Astrocyte (in vitro differentiated cells and primary cell): ENCODE data around the gene LAMA4. TPM values are rescaled to one million over a fixed set of nuclear protein-coding genes. Genes with fewer than 3 reads are reported as not detected.

Source experiments
- DNase-seq: peaks from one replicate; pipeline ENCODE4 v3.0.0-alpha.2; 2010; ENCODE audit warnings: low read depth
- FAIRE-seq: peaks from 2 replicates; lab custom pipeline; 2011; peaks lifted over from hg19 to GRCh38; lab: Jason Lieb, UNC
- H2AFZ ChIP-seq: 2 replicates; pipeline ENCODE4 v1.6.0; 2012; ENCODE audit warnings: low read depth, low read length, inconsistent platforms
- H3K27ac ChIP-seq: 2 replicates; pipeline ENCODE4 v1.5.1; 2011; ENCODE audit warnings: low read depth, low read length, inconsistent platforms
- H3K27me3 ChIP-seq: 2 replicates; pipeline ENCODE4 v1.6.0; 2011; ENCODE audit warnings: low read length, inconsistent platforms; ENCODE audit not compliant: insufficient read depth
- H3K36me3 ChIP-seq: 2 replicates; pipeline ENCODE4 v1.5.1; 2011; ENCODE audit warnings: low read length, inconsistent platforms; ENCODE audit not compliant: insufficient read depth
- H3K4me1 ChIP-seq: 2 replicates; pipeline ENCODE4 v1.5.1; 2011; ENCODE audit warnings: low read length, inconsistent platforms; ENCODE audit not compliant: insufficient read depth
- H3K4me2 ChIP-seq: 2 replicates; pipeline ENCODE4 v1.6.0; 2012; ENCODE audit warnings: low read length, inconsistent platforms
- H3K4me3 ChIP-seq: 2 replicates; pipeline ENCODE4 v1.5.1; 2011; ENCODE audit warnings: low read depth, mild to moderate bottlenecking, low read length, inconsistent platforms; ENCODE audit not compliant: insufficient read depth
- H3K79me2 ChIP-seq: 2 replicates; pipeline ENCODE4 v1.6.0; 2012; ENCODE audit warnings: mild to moderate bottlenecking, low read length, inconsistent platforms; ENCODE audit not compliant: insufficient read depth
- H3K9ac ChIP-seq: 2 replicates; pipeline ENCODE4 v1.6.0; 2012; ENCODE audit warnings: mild to moderate bottlenecking, low read length, inconsistent platforms
- H3K9me3 ChIP-seq: 2 replicates; pipeline ENCODE4 v1.5.1; 2012; ENCODE audit warnings: low read depth, mild to moderate bottlenecking, low read length, inconsistent platforms; ENCODE audit not compliant: insufficient read depth
- H4K20me1 ChIP-seq: 2 replicates; pipeline ENCODE4 v1.6.0; 2012; ENCODE audit warnings: low read length, inconsistent platforms; ENCODE audit not compliant: insufficient read depth
- H3K27ac Mint-ChIP-seq: one replicate; pipeline ENCODE4 v1.8.0; 2021; ENCODE audit warnings: mild to moderate bottlenecking, mixed read lengths; ENCODE audit not compliant: unreplicated experiment
- H3K27me3 Mint-ChIP-seq: one replicate; pipeline ENCODE4 v1.8.0; 2021; ENCODE audit warnings: low read depth, mixed read lengths; ENCODE audit not compliant: unreplicated experiment
- H3K36me3 Mint-ChIP-seq: one replicate; pipeline ENCODE4 v1.8.0; 2021; ENCODE audit warnings: low read depth, mixed read lengths; ENCODE audit not compliant: unreplicated experiment
- H3K4me1 Mint-ChIP-seq: one replicate; pipeline ENCODE4 v1.8.0; 2021; ENCODE audit warnings: low read depth, mixed read lengths; ENCODE audit not compliant: unreplicated experiment
- H3K4me3 Mint-ChIP-seq: one replicate; pipeline ENCODE4 v1.8.0; 2021; ENCODE audit warnings: mild to moderate bottlenecking, moderate library complexity, mixed read lengths; ENCODE audit not compliant: unreplicated experiment
- H3K9me3 Mint-ChIP-seq: one replicate; pipeline ENCODE4 v1.8.0; 2021; ENCODE audit warnings: mild to moderate bottlenecking, mixed read lengths; ENCODE audit not compliant: unreplicated experiment
- CTCF ChIP-seq: IDR thresholded peaks from 2 replicates; pipeline ENCODE4 v1.5.1; 2011; ENCODE audit warnings: low read depth, mild to moderate bottlenecking, inconsistent platforms, low read length, moderate library complexity; ENCODE audit not compliant: insufficient read depth
- EZH2 ChIP-seq: IDR thresholded peaks from 2 replicates; pipeline ENCODE4 v1.6.1; 2012; ENCODE audit warnings: mild to moderate bottlenecking, low read length, inconsistent platforms; ENCODE audit not compliant: insufficient read depth
- total RNA-seq: library from RNA; stranded (reverse); gene quantifications from 2 replicates; pipeline ENCODE4 v1.2.1, GENCODE V29; 2021

LAMA4 gene
- total RNA-seq, 1 donor from 2014 or later, result 2.0 TPM

GRCh38 chr6:112087136-112087911 lies 167.0 kb downstream of the LAMA4 start, which contains the start of the genes FAM229B and TUBE1:
TSS of gene FAM229B (plus strand) at chr6:112087591. CDS start at chr6:112099284, 11,693 bp downstream.
TSS of gene TUBE1 (minus strand) at chr6:112087482. CDS start at chr6:112087434, 48 bp downstream.
- H3K4me2 ChIP-seq, result peak within 1 kb of the TSS; percentile 93
- H3K36me3 ChIP-seq, result no peaks in the 10 kb centered on the region
- no peak for TF ChIP-seq CTCF
- no peak for TF ChIP-seq EZH2
- FAIRE-seq (peak; percentile 50), DNase-seq (peak; percentile 99)
- Mint-ChIP-seq H3K9me3 (no peaks in the 10 kb centered on the region), H3K4me3 (no peak within 1 kb of the TSS), H3K4me1 (peaks cover 3% of the 10 kb centered on the region), H3K27me3 (no peaks in the 10 kb centered on the region), H3K36me3 (peaks cover 5% of the 10 kb centered on the region), H3K27ac (no peak within 1 kb of the TSS)
- no peaks in the 10 kb centered on the region for H4K20me1 ChIP-seq
- H3K79me2 ChIP-seq, result no peaks in the 10 kb centered on the region
- H3K4me3 ChIP-seq, result peak within 1 kb of the TSS; percentile 87
- peak within 1 kb of the TSS; percentile 80 for H2AFZ ChIP-seq
- H3K27ac ChIP-seq, result peak within 1 kb of the TSS; percentile 81
- H3K27me3 ChIP-seq, result no peaks in the 10 kb centered on the region
- H3K9ac ChIP-seq, result peak within 1 kb of the TSS; percentile 90
- H3K9me3 ChIP-seq, result no peaks in the 10 kb centered on the region
- peaks cover 3% of the 10 kb centered on the region for H3K4me1 ChIP-seq

- H3K4me2 ChIP-seq, result peak overlapping the region; percentile 93
- no peaks in the 10 kb centered on the region for H3K79me2 ChIP-seq
- H3K36me3 ChIP-seq, result no peaks in the 10 kb centered on the region
- H3K27me3 Mint-ChIP-seq, result no peaks in the 10 kb centered on the region
- H3K27ac Mint-ChIP-seq, result no peak overlapping the region
- no peak overlapping the region for H3K4me3 Mint-ChIP-seq
- peaks cover 3% of the 10 kb centered on the region for H3K4me1 ChIP-seq
- no peak for TF ChIP-seq EZH2
- TF ChIP-seq CTCF, result peak; percentile 29
- peak overlapping the region; percentile 90 for H3K9ac ChIP-seq
- H3K4me3 ChIP-seq, result peak overlapping the region; percentile 87
- H3K9me3 ChIP-seq, result no peaks in the 10 kb centered on the region
- FAIRE-seq (peak; percentile 83), DNase-seq (peak; percentile 46)
- no peaks in the 10 kb centered on the region for H4K20me1 ChIP-seq
- no peaks in the 10 kb centered on the region for H3K9me3 Mint-ChIP-seq
- H3K27ac ChIP-seq, result peak overlapping the region; percentile 81
- peaks cover 5% of the 10 kb centered on the region for H3K36me3 Mint-ChIP-seq
- H2AFZ ChIP-seq, result peak overlapping the region; percentile 80
- H3K4me1 Mint-ChIP-seq, result peaks cover 3% of the 10 kb centered on the region
- H3K27me3 ChIP-seq, result no peaks in the 10 kb centered on the region
Measured at GRCh38 chr6:112086744-112087135, 167.6 kb downstream of the LAMA4 start.
